ENCODE measurements around the gene RAB44. TPM values are rescaled to one million over a fixed set of nuclear protein-coding genes. Genes with fewer than 3 reads are reported as not detected.

The RAB44 gene
- total and polyA plus RNA-seq, 2 of the 13 experiments (the other 11 are each of a cell fraction or from before 2014, with no cell fraction given), result not detected

- TF ChIP-seq CAMTA2 (CRISPR knock-in tag; IDR thresholded peaks at IDR 0.05; ENCODE audit: borderline replicate concordance), result no peak
- TF ChIP-seq TEF (CRISPR knock-in tag; IDR thresholded peaks at IDR 0.05), result peak; percentile 85; the same call in 1 of the 2 replicates
- no peak for TF ChIP-seq ZNF841 (CRISPR knock-in tag; IDR thresholded peaks at IDR 0.05; ENCODE audit: borderline replicate concordance)
- peak; percentile 83 for TF ChIP-seq JUND (CRISPR knock-in tag; IDR thresholded peaks at IDR 0.05)
- no peak; the same call in 1 of the 2 replicates for TF ChIP-seq GATA4 (IDR thresholded peaks at IDR 0.05; ENCODE audit: borderline replicate concordance, low read depth)
- TF ChIP-seq ZNF552 (CRISPR knock-in tag; IDR thresholded peaks at IDR 0.05; ENCODE audit: borderline replicate concordance), result no peak
- peak; percentile 85 for TF ChIP-seq ZNF800 (CRISPR knock-in tag; IDR thresholded peaks at IDR 0.05)
- TF ChIP-seq ZBTB8A (CRISPR knock-in tag; IDR thresholded peaks at IDR 0.05; ENCODE audit: borderline replicate concordance, low read depth), result no peak
- TF ChIP-seq CCDC6 (CRISPR knock-in tag; IDR thresholded peaks at IDR 0.05), result peak; percentile 82; the same call in 1 of the 2 replicates
- TF ChIP-seq NCOA1 (CRISPR knock-in tag; IDR thresholded peaks at IDR 0.05), result no peak
- no peak for TF ChIP-seq ZNF784 (CRISPR knock-in tag; IDR thresholded peaks at IDR 0.05; ENCODE audit: borderline replicate concordance)
- TF ChIP-seq FUBP1 (CRISPR knock-in tag; IDR thresholded peaks at IDR 0.05; ENCODE audit: borderline replicate concordance), result no peak
- peak; percentile 94; the same call in 1 of the 2 replicates for TF ChIP-seq NFKB2 (CRISPR knock-in tag; IDR thresholded peaks at IDR 0.05; ENCODE audit: borderline replicate concordance)
- TF ChIP-seq ZFYVE20 (CRISPR knock-in tag; IDR thresholded peaks at IDR 0.05; ENCODE audit: borderline replicate concordance, low read depth), result 0 out of 2 replicates have a peak, but pooled peaks have one; percentile 48
- TF ChIP-seq ZNF274 (CRISPR knock-in tag; IDR thresholded peaks at IDR 0.05), result no peak; the same call in 1 of the 2 replicates
- peak in 1 of 2 experiments; percentile 58; a peak in 2 of 4 replicates for TF ChIP-seq REST (IDR thresholded peaks at IDR 0.05; ENCODE audit: borderline replicate concordance in 1 of 2, low read depth in 1 of 2, low read length in 2 of 2)
Observed at GRCh38 chr6:36666826-36667591, 30.6 kb upstream of the RAB44 start (continued).
